Measurements from ENCODE around the gene DLK1.

The DLK1 gene

DNA sequence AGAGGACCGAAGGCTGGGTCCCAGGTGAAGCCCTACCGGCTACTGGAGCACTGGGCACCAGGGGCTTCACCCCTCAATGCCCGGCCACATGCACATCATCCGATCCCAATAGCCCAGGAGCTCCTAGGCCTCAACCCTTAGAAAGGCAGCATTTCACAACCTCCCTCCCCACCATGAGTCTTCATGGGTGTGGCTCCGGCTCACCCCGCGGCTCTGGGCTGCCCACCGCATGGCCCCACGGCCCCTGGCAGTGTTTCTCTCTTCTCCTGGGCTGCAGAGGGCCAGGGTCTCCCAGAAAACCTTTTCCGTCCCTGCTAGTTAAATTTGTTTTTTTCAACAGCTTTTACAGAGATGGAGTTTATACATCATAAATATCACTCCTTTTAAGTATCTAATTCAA is 28.6 kb upstream of the DLK1 start:
- DNase-seq (ENCODE audit: low read depth in 2 of 2), result no peak

GRCh38 chr14:100698666-100699448 is 27.8 kb upstream of the DLK1 start:
- TF ChIP-seq CTCF (IDR thresholded peaks at IDR 0.05; ENCODE audit: low read depth, low read length), result no peak

More for the DNA sequence above, 28.6 kb upstream of the DLK1 start:
- H3K4me3 ChIP-seq (replicated peaks in 1 of 2; ENCODE audit: low read depth in 2 of 2, low read length in 2 of 2), result no peak overlapping the region
- no peak for TF ChIP-seq CTCF (IDR thresholded peaks at IDR 0.05; ENCODE audit: low read depth, low read length)

GRCh38 chr14:100701314-100701713 is 25.4 kb upstream of the DLK1 start:
- TF ChIP-seq CTCF (IDR thresholded peaks at IDR 0.05; ENCODE audit: low read depth, low read length), result no peak
- H3K4me3 ChIP-seq (replicated peaks in 1 of 2; ENCODE audit: low read depth in 2 of 2, low read length in 2 of 2), result no peak overlapping the region
- no peak for DNase-seq (ENCODE audit: low read depth in 2 of 2)

More at GRCh38 chr14:100698666-100699448, 27.8 kb upstream of the DLK1 start:
- no peak for DNase-seq (ENCODE audit: low read depth in 2 of 2)
- no peak overlapping the region for H3K4me3 ChIP-seq (replicated peaks in 1 of 2; ENCODE audit: low read depth in 2 of 2, low read length in 2 of 2)

GRCh38 chr14:100702590-100702989 is 24.1 kb upstream of the DLK1 start:
- H3K4me3 ChIP-seq (replicated peaks in 1 of 2; ENCODE audit: low read depth in 2 of 2, low read length in 2 of 2), result no peak overlapping the region
- no peak for TF ChIP-seq CTCF (IDR thresholded peaks at IDR 0.05; ENCODE audit: low read depth, low read length)
- DNase-seq (ENCODE audit: low read depth in 2 of 2), result no peak

- H3K4me3 ChIP-seq (replicated peaks in 1 of 2; ENCODE audit: low read depth in 2 of 2, low read length in 2 of 2), result no peak overlapping the region
- no peak for DNase-seq (ENCODE audit: low read depth in 2 of 2)
- TF ChIP-seq CTCF (IDR thresholded peaks at IDR 0.05; ENCODE audit: low read depth, low read length), result no peak
These were observed 23.1 kb upstream of the DLK1 start for GRCh38 chr14:100703386-100704220.

DNA sequence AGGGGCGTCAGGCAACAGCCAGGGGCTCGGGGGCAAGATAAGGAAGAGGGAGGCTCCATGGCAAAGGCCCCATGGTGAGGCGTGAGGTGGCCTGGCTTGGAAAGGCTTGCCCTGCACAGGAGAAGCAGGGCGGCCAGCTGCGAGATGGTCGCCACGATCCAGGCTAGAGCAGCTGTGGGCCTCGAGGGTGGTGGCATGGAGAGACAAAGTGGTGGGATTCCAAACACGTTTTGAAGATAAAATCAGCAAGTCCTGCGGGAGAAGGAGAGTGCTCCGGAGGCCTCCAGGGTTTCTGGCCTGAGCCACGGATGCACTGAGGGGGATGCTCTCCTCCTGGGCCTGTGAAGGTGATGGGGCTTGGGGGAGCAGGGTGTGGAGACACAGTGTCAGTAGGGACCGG is 20.5 kb upstream of the DLK1 start:
- H3K4me3 ChIP-seq (replicated peaks in 1 of 2; ENCODE audit: low read depth in 2 of 2, low read length in 2 of 2), result no peak overlapping the region
- DNase-seq (ENCODE audit: low read depth in 2 of 2), result no peak
- TF ChIP-seq CTCF (IDR thresholded peaks at IDR 0.05; ENCODE audit: low read depth, low read length), result no peak

Data from cardiac fibroblast (primary cell).